GM18498 (cell line): ENCODE data around the gene HAUS7.
"Not testable (repeated sequence)": the region's sequence is repeated elsewhere in the genome, so short reads cannot be mapped to it uniquely, and the experiment has no call there.

Source experiments
- ATAC-seq: cut with Tn5 transposase; IDR thresholded peaks from one replicate; pipeline ENCODE4 v1.9.1; 2021; ENCODE audit warnings: mild to moderate bottlenecking, moderate library complexity; ENCODE audit not compliant: unreplicated experiment

Gene HAUS7

GRCh38 chrX:153411255-153411987 lies 59.0 kb downstream of the HAUS7 start, which contains the start of gene ZFP92:
Gene ZFP92, plus strand, starts transcription at chrX:153411472. Its CDS starts 6,851 bp downstream, at chrX:153418323.
- peak; percentile 83 for ATAC-seq

- ATAC-seq, result no peak
Observed at GRCh38 chrX:153410888-153411254, 59.5 kb downstream of the HAUS7 start.

- no peak for ATAC-seq
Observed at GRCh38 chrX:153410373-153410772, 60.0 kb downstream of the HAUS7 start.

- ATAC-seq, result no peak
Observed at GRCh38 chrX:153409414-153410101, 60.8 kb downstream of the HAUS7 start.

- no peak for ATAC-seq
Observed at GRCh38 chrX:153408871-153409351, 61.5 kb downstream of the HAUS7 start.

- no peak for ATAC-seq
Observed at GRCh38 chrX:153408221-153408721, 62.1 kb downstream of the HAUS7 start.

- no peak for ATAC-seq
Observed at GRCh38 chrX:153407736-153408135, 62.6 kb downstream of the HAUS7 start.

GRCh38 chrX:153406903-153407302 lies 63.5 kb downstream of the HAUS7 start:
- no peak for ATAC-seq

- no peak for ATAC-seq
Observed at GRCh38 chrX:153406011-153406410, 64.4 kb downstream of the HAUS7 start.

GRCh38 chrX:153405426-153405825 lies 65.0 kb downstream of the HAUS7 start:
- ATAC-seq, result no peak

GRCh38 chrX:153404333-153404732 lies 66.0 kb downstream of the HAUS7 start:
- not testable (repeated sequence) for ATAC-seq

GRCh38 chrX:153401133-153401764 lies 69.1 kb downstream of the HAUS7 start, which contains the start of gene PNMA6E:
Gene PNMA6E, minus strand, starts transcription at chrX:153401350. Its CDS starts 2,501 bp downstream, at chrX:153398849.
- no peak for ATAC-seq

GRCh38 chrX:153400146-153401132 lies 69.9 kb downstream of the HAUS7 start:
- no peak for ATAC-seq

GRCh38 chrX:153398275-153398960 lies 72.0 kb downstream of the HAUS7 start:
- no peak for ATAC-seq
